Measurements from ENCODE around the gene DUSP6.
"Not testable (repeated sequence)": the region's sequence is repeated elsewhere in the genome, so short reads cannot be mapped to it uniquely, and the experiment has no call there.

Gene DUSP6

GRCh38 chr12:89351489-89352241 is 636 bp downstream of the DUSP6 start:
- peak; percentile 51 for DNase-seq

- DNase-seq: no peak
Observed at GRCh38 chr12:89350630-89351488, 1.4 kb downstream of the DUSP6 start.

- no peak for DNase-seq
Observed at GRCh38 chr12:89350260-89350629, 2.1 kb downstream of the DUSP6 start.

- DNase-seq: no peak
Observed at GRCh38 chr12:89349814-89350213, 2.5 kb downstream of the DUSP6 start.

- DNase-seq: no peak
Observed at GRCh38 chr12:89348894-89349699, 3.2 kb downstream of the DUSP6 start.

GRCh38 chr12:89347325-89347829 is 4.9 kb downstream of the DUSP6 start:
- no peak for DNase-seq

GRCh38 chr12:89346741-89347324 is 5.5 kb downstream of the DUSP6 start:
- DNase-seq: peak; percentile 36

GRCh38 chr12:89345830-89346740 is 6.2 kb downstream of the DUSP6 start:
- DNase-seq: peak; percentile 88

GRCh38 chr12:89345376-89345775 is 6.9 kb downstream of the DUSP6 start:
- DNase-seq: no peak

GRCh38 chr12:89344862-89345202 is 7.5 kb downstream of the DUSP6 start:
- DNase-seq: no peak

- DNase-seq: no peak
Observed at GRCh38 chr12:89344043-89344861, 8.0 kb downstream of the DUSP6 start.

- no peak for DNase-seq
Observed at GRCh38 chr12:89343127-89343526, 9.2 kb downstream of the DUSP6 start.

GRCh38 chr12:89340861-89341260 is 11.4 kb downstream of the DUSP6 start:
- no peak for DNase-seq

GRCh38 chr12:89339526-89339925 is 12.8 kb downstream of the DUSP6 start:
- no peak for DNase-seq

GRCh38 chr12:89337136-89337535 is 15.2 kb downstream of the DUSP6 start:
- not testable (repeated sequence) for DNase-seq

GRCh38 chr12:89335452-89336244 is 16.7 kb downstream of the DUSP6 start:
- DNase-seq: no peak

GRCh38 chr12:89334548-89335169 is 17.6 kb downstream of the DUSP6 start:
- no peak for DNase-seq

- no peak for DNase-seq
Observed at GRCh38 chr12:89333564-89334252, 18.6 kb downstream of the DUSP6 start.
